HG03103 (cell line): ENCODE data around the gene TMEM127.
"Not testable (repeated sequence)": the region's sequence is repeated elsewhere in the genome, so short reads cannot be mapped to it uniquely, and the experiment has no call there.

Experiments
- ATAC-seq: cut with Tn5 transposase; IDR thresholded peaks from one replicate; pipeline ENCODE4 v1.9.1; 2021; ENCODE audit warnings: low read depth; ENCODE audit not compliant: unreplicated experiment

Gene TMEM127

DNA sequence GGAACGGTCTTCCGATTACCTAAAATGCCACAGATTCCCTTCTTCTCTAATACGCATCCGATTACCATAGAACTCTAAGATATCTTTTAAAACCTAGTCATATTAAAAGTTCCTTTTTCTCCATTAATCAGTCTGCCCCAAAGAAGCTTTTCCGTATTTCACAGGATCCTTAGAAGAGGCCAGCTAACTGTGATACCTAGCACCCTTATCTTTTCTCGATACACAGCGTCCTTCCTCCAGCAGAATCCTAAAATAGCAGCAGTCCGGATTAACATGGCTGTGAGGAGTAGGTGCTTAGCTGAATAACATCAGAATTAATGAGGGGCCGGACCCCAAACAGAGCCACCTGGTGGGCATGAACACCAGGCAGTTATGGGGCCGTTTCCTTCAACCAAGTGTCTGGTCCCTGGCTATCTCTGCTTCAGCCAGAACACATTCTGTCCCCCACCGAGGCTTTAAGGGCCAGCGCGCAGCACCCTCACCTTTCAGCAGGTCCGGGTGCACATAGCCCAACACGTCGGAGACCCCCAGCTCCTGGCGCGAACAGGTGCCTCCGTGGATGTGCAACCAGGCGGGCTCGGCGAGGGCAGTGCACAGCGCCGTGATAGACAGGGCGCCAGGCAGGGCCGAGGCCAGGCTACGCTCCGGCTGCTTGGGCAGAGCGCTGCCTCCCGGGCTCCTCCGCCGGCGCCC, 995 bp downstream of the TMEM127 start:
- ATAC-seq = no peak

DNA sequence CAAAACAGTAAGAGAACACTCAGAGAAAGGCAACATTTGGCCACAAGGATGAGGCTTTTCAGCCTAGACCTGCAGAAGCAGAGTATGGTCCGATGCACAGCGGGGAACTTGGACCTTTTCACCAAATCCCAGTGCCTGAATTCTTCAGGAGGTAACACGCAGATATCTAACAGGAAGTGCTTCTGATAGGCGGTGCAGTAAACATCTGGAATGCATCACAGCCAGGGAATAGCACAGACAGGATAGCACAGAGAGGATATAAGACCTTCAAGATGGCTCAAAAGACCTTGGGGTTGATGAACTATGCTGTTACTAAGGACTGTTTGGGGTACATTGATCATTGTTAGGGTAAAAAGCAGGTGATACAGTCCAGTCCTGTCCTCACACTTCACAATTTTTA, 1.7 kb downstream of the TMEM127 start:
- no peak for ATAC-seq

DNA sequence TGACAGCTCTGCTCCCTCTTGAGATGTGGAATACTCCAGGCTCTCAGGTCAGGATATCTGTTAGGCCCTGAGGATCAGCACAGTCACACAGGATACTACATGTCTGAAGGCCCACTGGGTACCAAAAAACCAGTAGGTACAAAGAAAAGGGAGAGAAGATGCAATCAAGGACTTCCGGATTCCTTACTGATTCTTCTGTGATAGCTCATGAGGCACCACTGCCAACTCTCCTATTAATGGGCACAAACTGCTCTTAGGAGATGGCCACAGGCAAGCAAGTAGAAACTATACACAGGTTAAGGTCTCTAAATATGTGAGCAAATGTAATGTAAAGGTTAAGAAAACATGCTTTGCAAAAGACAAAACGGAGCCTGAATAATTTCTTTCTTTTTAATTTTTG, 3.5 kb downstream of the TMEM127 start:
- ATAC-seq = no peak

- ATAC-seq = no peak
These were observed 4.3 kb downstream of the TMEM127 start for GRCh38 chr2:96261328-96262003.

DNA sequence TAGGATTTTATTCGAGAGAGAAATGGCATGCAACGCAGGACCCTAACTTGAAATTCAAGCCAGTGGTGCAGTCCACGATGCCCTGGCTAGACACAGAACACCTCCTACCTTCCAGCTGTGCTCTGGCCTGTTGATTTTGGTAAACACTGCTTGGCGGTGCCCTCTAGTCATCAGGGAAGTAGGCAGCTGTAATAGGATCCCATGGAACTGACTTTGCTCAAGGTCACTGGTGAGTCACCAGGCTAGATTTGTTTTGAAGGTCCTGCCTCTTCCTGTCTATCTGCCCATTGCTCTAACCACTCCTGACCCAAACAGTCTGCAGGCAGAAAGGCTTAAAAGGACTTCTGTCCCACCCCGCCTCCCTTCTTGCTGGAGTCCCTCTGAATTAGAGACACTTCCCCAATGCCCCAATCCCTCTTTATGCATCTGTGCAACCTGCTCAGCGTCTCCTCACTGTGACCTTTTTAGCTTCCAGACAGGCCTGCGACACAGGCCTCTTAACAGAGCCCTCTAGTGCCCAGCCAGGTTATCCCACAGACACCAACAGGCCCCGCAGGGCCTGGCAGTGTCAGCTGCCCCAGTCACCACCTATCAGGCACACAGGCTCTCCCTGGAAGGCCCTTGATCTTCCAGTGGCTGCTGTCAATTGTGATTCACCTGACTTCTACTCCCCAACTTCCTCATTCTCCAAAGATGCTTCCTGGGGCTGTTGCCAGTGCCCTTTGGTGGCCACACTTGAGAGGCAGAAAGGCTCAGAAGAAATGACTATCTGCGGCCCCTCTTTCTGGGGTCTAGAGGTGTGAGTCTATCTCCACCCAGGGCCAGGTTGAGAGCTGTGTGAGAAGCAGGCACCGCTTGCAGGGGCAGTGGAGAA, 5.2 kb downstream of the TMEM127 start:
- no peak for ATAC-seq

- no peak for ATAC-seq
These were observed 6.3 kb downstream of the TMEM127 start for GRCh38 chr2:96259497-96259921.

DNA sequence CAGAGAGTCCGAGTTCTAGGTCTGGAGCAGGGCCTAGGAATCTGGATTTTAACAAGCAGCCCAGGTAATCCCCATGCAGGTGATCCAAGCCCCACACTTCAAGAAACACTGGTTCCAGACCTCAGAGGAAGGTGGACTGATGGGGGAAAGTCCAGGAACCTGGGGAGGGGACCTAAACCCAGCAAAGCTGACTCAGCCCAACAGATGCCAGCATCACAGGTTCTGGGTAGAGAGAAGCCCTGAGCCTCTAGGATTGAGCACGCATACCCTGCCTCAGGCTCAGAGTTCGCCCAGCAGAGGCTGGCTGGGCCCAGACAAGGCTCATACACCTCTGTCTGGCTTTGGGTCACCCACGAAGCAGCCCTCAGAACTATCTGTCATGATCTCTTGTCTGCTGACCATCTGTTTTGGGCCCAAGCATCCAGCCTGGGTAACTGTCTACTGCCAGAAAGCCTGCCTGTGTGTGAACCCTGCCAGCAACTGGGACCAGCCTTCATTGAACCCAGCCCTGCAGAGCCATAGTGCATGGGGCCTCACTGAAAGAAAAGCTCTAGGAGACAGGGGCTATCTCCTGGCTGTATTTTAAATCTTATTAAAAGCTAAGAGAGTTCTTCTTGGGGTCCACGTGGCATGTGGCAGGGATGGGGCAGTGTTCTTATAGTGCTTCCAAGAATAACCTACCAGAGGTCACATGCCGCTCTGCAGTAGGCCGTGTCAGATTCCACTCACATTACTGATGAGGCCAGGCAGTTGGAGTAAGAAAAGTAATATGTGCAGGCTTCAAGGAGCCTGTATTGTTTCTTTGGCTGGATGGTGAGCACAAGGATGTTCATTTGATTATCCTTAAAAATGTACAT, 7.4 kb downstream of the TMEM127 start:
- ATAC-seq = no peak

GRCh38 chr2:96257744-96258143, 8.1 kb downstream of the TMEM127 start:
- not testable (repeated sequence) for ATAC-seq

- no peak for ATAC-seq
These were observed 9.1 kb downstream of the TMEM127 start for GRCh38 chr2:96256611-96257113.

- ATAC-seq = no peak
These were observed 11.2 kb downstream of the TMEM127 start for GRCh38 chr2:96254571-96254970.

GRCh38 chr2:96253006-96253405, 12.8 kb downstream of the TMEM127 start:
- ATAC-seq = no peak

GRCh38 chr2:96252526-96252925, 13.3 kb downstream of the TMEM127 start:
- ATAC-seq = no peak

GRCh38 chr2:96251721-96252292, 14.0 kb downstream of the TMEM127 start:
- ATAC-seq = no peak

GRCh38 chr2:96250188-96250587, 15.6 kb downstream of the TMEM127 start:
- ATAC-seq = no peak

GRCh38 chr2:96249654-96250053, 16.1 kb downstream of the TMEM127 start:
- no peak for ATAC-seq

- ATAC-seq = no peak
These were observed 17.2 kb downstream of the TMEM127 start for GRCh38 chr2:96248624-96249023.

GRCh38 chr2:96247896-96248295, 17.9 kb downstream of the TMEM127 start:
- no peak for ATAC-seq

- ATAC-seq = no peak
These were observed 18.8 kb downstream of the TMEM127 start for GRCh38 chr2:96247009-96247408.

GRCh38 chr2:96245609-96246390, 20.0 kb downstream of the TMEM127 start:
- ATAC-seq = no peak
